Measurements from ENCODE around the gene DNAH17. TPM values are rescaled to one million over a fixed set of nuclear protein-coding genes. Genes with fewer than 3 reads are reported as not detected.

DNAH17 gene
- total RNA-seq, 4 donors from 2014 or later: 0.19 to 0.31 TPM; not detected in 2

DNA sequence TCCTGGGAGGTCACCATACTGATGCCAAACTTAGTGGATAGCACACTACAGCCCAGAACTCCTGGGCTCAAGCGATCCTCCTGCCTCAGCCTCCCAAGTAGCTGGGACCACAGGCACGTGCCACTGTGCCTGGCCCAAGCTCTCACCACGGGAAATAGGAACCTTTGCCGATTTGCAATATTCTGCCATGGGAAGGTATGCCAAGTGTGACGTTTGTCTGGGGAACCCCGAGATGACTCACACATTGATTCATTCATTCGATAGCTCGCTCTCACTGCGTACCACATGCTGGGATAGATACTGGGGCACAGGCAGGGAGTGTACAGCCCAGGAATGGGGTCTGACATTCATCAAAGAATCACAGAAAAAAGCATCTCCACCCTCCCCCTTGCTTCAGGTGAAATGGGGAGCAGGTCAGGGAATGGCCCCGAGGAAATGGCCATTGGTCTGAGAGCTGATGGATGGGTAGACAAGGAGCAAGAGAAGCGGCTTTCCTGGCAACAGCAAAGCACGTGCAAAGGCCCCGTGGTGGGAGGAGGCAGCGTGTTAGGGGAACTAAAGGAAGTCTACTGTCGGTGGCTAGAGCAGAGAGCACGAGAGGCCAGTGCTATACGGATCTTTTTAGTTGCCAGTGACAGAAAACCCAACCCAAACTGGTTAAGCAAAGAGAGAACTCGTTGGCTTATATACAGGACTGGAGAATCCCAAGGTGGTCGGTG lies 44.1 kb downstream of the DNAH17 start:
- intact Hi-C loops (cut with DNase I): no loop called here
- no peaks in the 10 kb centered on the region for H3K9me3 ChIP-seq
- no peak overlapping the region for H3K4me3 ChIP-seq
- DNase-seq: no peak
- TF ChIP-seq, protein P1, sequence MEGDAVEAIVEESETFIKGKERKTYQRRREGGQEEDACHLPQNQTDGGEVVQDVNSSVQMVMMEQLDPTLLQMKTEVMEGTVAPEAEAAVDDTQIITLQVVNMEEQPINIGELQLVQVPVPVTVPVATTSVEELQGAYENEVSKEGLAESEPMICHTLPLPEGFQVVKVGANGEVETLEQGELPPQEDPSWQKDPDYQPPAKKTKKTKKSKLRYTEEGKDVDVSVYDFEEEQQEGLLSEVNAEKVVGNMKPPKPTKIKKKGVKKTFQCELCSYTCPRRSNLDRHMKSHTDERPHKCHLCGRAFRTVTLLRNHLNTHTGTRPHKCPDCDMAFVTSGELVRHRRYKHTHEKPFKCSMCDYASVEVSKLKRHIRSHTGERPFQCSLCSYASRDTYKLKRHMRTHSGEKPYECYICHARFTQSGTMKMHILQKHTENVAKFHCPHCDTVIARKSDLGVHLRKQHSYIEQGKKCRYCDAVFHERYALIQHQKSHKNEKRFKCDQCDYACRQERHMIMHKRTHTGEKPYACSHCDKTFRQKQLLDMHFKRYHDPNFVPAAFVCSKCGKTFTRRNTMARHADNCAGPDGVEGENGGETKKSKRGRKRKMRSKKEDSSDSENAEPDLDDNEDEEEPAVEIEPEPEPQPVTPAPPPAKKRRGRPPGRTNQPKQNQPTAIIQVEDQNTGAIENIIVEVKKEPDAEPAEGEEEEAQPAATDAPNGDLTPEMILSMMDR (IDR thresholded peaks at IDR 0.05): no peak
- TF ChIP-seq POLR2A (IDR thresholded peaks at IDR 0.05): no peak
- WGBS, 2 donors: 52 to 60% methylated on average over 12 to 15 of the region's 19 CpGs
- H3K27me3 ChIP-seq: no peaks in the 10 kb centered on the region
- H3K4me1 ChIP-seq: peaks cover 0 to 35% (median 11%) of the 10 kb centered on the region in 3 donors
- H3K27ac ChIP-seq: no peak overlapping the region
- H3K36me3 ChIP-seq: no peaks in the 10 kb centered on the region

GRCh38 chr17:78532311-78532710 lies 44.9 kb downstream of the DNAH17 start:
- H3K9me3 ChIP-seq: no peaks in the 10 kb centered on the region
- intact Hi-C loops (cut with DNase I): no loop called here
- H3K27ac ChIP-seq: no peak overlapping the region
- H3K27me3 ChIP-seq: no peaks in the 10 kb centered on the region
- 62 to 83% methylated on average over 5 of the region's 5 CpGs for WGBS, 2 donors
- no peak overlapping the region for H3K4me3 ChIP-seq
- H3K36me3 ChIP-seq: no peaks in the 10 kb centered on the region
- TF ChIP-seq, protein P1 (IDR thresholded peaks at IDR 0.05): no peak
- TF ChIP-seq POLR2A (IDR thresholded peaks at IDR 0.05): no peak
- H3K4me1 ChIP-seq: peaks cover 0 to 27% (median 11%) of the 10 kb centered on the region in 3 donors
- no peak for DNase-seq

- Histone ChIP-seq H3K9me3 (no peaks in the 10 kb centered on the region), H3K36me3 (no peaks in the 10 kb centered on the region), H3K4me1 (peaks cover 0 to 17% (median 11%) of the 10 kb centered on the region in 3 donors), H3K27me3 (no peaks in the 10 kb centered on the region), H3K4me3 (no peak overlapping the region), H3K27ac (no peak overlapping the region)
- no peak for TF ChIP-seq POLR2A (IDR thresholded peaks at IDR 0.05)
- TF ChIP-seq, protein P1 (IDR thresholded peaks at IDR 0.05): no peak
- DNase-seq: no peak
- 58 to 83% methylated on average over 2 of the region's 2 CpGs for WGBS, 2 donors
- intact Hi-C loops (cut with DNase I): no loop called here
Observed at GRCh38 chr17:78530675-78531074, 46.5 kb downstream of the DNAH17 start.

DNA sequence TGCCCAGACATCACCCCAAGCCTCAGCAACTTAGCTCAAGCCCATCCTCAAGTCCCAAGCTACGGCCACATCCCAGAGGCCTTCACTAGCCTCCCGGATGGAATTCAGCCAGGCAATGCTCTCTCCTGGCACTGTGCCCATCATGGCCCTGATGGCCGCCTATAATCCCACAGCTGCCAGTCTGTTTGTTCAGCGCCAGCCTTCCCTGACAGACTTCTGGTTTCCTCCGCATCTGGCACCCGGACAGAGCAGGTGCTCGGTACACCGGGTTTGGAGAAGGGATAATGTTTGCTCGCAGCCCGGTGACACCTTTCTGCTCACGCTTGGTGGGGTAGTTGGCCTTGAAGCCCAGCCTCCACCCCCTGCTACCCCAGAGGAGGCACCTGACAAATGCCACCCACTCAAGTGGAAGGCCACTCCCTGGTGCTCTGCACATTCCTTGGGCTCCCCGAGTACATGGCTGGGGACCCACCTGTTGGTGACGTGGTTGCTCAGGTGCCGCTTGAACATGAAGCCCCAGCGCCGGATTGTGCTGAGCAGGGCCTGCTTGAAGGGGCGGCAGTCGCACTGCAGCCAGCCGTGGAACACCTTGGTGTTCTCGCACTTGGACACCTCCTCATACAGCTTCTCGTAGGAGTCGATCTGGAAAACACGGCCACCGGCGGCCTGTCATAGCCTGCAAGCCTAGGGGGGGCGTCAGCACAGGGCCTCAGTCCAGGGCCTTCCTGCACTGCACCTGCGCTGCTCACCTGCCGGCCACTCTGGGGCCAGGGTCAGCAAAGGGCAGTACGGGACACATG lies 47.1 kb downstream of the DNAH17 start:
- Histone ChIP-seq H3K4me1 (peaks cover 0 to 11% (median 7%) of the 10 kb centered on the region in 3 donors), H3K36me3 (no peaks in the 10 kb centered on the region)
- intact Hi-C loops (cut with DNase I): no loop called here

More for the DNA sequence above, 47.1 kb downstream of the DNAH17 start:
- no peak overlapping the region for H3K27ac ChIP-seq
- no peaks in the 10 kb centered on the region for H3K9me3 ChIP-seq
- TF ChIP-seq POLR2A (IDR thresholded peaks at IDR 0.05): no peak
- TF ChIP-seq, protein P1 (IDR thresholded peaks at IDR 0.05): no peak
- DNase-seq: no peak
- H3K4me3 ChIP-seq: no peak overlapping the region
- no peaks in the 10 kb centered on the region for H3K27me3 ChIP-seq
- 78 to 79% methylated on average over 8 to 10 of the region's 29 CpGs for WGBS, 2 donors

Data from esophagus squamous epithelium (tissue), 5 donors.